Stimulated activated CD8-positive, alpha-beta memory T cell treated with anti-CD3 and anti-CD28 coated beads, Interleukin-4, amount 100 ng/mL, for 48 hours (primary cell): ENCODE measurements around the gene UGT8.
"Not testable (repeated sequence)": the region's sequence is repeated elsewhere in the genome, so short reads cannot be mapped to it uniquely, and the experiment has no call there.

Experiments used
- DNase-seq: peaks from one replicate; pipeline ENCODE4 v3.0.0-alpha.2; 2020

UGT8 gene

DNA sequence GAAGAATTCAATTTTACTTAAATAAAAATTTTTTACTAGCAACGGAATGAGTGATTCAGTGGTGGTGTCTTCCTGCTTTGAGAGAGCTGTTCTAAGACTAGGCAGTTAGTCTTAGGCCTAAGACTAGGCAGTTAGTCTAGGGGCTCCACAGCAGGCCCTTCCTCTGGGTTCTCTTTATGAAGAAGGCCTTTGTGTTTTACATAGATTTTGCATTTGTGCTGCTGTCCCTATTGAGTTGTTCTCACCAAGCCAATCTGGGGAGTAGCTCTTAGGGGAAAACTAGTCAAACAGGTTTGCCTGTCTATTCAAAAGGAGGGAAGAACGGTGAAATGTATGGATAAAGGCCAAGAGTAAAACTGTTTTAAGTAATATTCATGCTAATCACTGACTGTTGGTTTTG lies 7.6 kb downstream of the UGT8 start:
- DNase-seq = no peak

DNA sequence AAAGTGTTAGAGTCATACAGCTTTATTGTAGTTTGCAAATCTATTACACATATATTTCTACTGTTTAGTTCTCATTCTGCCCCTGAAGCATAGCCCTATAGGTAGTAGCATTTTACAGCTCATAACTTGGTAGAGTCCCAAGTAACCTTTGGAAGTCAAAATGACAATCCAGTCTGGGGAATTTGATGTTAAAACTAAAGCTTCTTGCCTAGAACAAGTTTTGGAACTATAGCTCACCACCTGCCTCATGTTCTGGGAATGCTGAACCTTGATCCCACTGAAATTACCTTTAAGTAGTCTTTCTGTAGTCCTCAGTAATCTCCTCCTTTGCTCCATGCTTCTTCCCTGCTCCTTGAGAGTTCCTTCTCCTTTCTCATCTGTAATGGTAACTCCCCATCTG lies 8.4 kb downstream of the UGT8 start:
- no peak for DNase-seq

DNA sequence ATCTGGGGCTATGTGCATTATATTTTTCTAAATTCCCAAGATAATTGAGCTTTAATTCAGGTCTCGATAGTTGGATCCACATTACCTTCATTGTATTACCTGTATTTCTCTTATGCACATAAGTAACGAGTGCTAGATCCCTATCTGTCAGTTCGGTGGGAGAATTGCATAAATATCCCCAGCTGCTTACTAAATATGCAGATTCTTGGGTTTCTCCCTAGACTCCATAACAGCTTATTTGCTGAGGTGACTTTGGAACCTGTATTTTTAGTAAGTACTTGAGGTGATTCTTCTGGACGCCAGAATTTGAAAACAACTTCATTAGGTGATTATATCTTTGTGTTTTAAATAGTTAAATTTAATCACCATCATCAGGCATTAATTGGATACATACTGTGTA lies 15.0 kb downstream of the UGT8 start:
- no peak for DNase-seq

DNA sequence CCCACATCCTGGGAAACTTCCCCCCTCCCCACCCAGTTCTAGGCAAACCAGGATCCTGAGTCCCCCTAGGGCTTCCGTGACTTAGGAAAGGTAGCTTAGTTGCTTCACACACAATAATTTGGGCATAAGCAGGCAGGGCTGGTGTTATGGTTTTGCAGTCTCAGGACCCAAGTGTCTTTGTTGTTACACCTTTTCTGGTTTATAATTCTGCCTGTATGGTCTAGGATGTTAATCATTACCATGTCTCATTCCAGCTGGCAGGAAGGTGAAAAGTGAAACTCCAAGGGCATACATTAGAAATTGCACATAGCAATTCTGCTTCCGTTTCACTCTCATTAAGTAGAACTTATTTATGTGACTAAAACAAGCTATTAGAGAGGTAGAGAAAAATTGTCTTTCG lies 16.8 kb downstream of the UGT8 start:
- no peak for DNase-seq

DNA sequence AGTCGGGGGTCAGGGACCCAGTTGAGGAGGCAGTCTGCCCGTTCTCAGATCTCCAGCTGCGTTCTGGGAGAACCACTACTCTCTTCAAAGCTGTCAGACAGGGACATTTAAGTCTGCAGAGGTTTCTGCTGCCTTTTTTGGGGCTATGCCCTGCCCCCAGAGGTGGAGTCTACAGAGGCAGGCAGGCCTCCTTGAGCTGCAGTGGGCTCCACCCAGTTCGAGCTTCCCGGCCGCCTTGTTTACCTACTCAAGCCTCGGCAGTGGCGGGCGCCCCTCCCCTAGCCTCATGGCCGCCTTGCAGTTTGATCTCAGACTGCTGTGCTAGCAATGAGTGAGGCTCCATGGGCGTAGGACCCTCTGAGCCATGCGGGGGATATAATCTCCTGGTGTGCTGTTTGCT lies 17.4 kb downstream of the UGT8 start:
- not testable (repeated sequence) for DNase-seq

DNA sequence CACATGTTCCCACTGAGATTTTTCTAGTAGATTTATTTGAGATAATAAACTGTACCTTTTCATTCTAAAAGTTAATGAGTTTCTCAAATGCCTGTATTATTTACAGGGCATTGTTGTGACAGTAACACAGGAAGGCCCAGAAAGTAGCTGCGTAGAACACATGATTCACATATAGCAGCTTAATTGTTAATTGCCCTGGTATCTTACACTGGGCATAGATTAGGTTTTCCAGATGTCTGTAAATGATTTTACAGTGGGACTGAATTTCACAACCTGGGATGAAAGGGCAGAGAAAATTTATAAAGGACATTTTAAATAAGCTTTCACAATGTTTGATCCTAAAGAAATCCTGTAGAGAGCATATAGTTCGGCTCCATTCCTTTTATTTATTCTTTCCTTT lies 27.6 kb downstream of the UGT8 start:
- no peak for DNase-seq

DNA sequence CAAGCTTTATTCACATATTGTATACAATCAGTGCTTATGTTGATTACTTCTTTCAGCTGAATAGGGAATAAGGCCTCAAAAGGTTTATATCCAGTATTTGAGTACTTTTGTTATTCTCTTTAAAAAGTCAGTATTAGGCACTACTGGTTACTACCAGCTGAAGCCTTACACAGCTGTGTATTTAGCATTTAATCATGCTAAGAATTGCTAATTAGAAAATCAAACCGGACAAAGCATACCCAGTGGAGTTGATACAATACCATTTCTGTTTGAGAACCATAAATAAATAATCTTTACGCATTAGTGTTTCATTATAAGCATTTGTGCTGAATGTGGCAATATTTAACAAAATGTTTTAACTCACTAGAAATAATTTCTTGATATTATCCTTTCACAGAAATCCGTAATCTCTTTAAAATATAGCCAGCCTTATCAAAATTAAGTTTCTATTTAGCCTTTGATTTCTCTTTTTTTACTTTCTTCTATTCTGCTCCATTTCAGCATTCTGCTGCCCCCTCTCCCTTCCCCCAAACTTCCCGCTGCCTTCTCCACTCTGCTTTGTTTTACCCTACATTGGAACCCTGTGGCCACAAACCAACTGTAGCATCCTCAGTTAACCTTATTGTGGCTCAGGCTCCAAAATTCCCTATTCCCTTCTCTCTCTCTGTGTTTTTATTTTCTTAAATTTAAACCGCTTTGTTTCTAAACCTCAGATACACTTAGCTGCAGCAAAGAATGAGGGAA lies 37.8 kb downstream of the UGT8 start:
- no peak for DNase-seq

DNA sequence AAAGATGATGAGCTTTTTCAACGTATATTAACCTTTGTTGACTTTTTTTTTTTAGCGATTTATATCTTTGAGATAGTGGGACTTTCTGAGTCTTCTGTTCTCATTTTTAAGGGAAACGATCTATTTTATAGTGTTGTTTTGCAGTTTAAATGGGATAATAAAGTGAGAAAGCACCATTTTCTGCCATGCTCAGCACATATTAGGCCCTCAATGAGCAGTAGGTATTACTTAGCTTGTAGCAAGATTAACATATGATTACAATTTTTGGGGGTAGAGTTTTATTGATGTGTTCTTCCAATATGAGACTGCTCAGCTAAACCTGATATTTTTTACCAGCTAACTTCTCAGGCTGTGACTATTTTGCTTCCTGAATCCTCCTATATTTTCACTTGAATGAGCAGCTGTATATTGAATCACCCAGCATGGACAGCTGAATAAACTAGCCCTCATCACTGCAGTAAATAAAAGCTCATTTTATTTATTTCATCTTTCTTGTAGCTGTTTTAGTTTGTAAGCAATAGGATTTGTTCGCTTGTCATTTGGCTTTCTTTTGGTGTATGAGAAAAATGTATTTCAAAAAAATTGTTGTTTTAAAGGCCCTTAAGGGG lies 43.7 kb downstream of the UGT8 start:
- DNase-seq = no peak

DNA sequence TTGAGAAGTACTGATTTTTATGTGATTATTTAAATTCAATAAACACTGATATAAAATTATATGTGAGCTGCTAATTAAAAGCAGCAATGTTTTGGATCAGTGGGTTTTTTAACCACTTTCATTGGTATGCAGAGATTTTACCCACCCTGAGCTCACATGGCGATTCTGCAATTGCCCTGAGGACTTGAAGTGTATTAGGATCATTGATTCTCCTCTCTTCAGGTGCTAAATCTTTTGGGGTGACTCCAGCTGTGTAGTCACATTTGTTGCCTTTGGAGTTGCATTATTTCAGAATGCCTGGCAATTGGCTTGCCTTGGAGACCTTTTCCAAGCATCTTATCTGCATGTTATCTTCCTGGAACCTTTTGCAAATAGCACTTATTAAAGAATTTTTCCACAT lies 51.3 kb downstream of the UGT8 start:
- no peak for DNase-seq

DNA sequence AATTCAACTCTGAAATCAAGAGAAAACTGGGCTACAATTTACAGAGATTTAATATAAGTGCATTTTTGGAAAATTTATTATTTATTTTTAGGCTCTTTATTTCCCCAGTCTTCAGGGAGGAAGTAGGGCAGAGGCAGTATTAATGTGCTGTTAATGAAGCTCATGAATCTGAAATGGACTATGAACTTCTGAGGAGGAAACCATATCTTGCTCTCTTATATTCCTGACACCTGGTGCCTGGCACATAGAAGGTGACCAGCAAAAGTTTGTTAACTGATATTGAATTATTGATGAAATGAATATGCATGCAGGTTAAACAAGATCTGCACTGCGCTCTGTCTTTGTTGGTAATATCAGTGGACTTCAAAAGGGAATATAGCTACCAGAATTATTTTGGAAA lies 55.1 kb downstream of the UGT8 start:
- no peak for DNase-seq

DNA sequence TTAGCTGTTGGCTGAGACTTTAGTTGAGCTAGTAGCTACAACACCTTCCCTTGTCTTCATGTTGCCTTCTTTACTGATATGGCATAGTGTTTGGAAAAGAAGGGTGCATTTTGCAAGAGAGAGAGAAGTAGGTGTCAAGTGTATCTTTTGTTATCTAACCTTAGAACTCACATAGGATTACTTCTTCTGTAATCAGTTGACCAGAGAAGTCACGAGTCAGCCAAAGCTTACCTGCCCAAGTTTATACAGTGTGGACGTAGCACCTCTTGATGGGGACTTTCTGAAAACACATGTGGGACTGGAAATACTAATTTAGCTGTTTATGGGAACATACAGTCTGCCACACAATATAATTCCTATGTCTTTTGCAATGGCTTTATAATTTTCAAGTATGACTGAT lies 56.0 kb downstream of the UGT8 start:
- no peak for DNase-seq

DNA sequence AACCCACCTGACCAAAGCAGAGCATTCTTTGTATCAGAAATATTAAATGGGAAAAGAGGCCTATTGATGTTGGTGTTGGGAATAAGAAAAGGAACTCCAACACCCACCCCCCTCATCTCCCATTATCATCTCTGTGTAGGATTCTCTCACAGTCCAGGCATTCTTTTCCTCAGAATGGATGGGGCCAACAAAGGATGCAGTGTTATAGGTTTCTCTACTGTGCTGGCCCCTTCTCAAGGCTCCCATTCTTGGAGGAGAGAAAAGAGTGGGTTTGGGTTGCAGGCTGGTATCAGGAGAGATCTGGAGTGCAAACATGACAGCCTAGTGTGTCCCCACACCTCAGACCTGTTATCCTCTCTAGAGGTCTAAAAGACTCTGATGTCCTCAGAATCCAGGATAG lies 59.6 kb downstream of the UGT8 start:
- no peak for DNase-seq

DNA sequence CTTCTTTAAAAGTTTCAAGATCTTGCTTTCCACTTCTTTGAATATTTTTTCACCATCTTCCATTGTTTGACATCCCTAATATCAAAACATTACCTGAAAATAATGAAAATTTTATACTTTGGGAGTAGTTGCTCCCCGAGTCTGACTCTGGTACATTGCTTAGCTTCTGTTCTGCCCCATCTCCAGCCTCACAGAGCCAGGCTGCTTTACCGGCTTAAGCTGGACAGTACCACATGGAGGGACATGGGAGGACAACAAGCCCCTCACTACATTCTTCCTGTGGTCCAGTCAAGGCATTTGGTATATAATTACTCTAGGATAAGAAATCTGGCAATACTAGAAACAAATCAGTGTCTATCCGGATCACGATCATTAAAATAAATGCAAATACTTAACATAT lies 60.2 kb downstream of the UGT8 start:
- DNase-seq = no peak

DNA sequence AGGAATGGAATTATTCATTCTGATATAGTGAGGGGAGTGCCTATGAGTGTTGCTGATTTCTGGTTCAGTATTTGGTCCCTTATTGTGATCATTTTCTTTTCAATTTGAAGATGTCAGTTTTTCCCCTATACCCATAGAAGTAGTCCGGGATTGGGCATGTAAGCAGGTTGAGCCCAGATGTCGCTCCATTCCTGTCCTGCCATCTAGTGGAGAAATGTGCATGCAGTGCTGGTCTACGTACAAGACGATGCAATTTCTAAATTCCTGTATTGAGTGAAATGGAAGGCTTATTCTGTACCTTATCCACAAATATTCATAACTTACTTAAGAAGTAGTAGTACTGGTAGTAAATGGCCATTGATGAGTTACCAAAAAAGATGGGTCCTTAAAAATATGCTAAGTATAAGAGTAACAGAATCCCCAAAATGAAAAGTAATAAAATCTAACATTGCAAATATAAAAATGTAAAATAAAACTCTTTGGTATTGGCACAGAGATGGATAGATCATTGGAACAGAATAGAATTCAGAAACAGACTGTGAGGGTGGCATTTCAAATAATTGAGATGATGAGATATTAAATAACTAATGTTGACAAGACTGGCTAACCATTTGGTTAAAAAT lies 60.9 kb downstream of the UGT8 start:
- peak; percentile 45 for DNase-seq

DNA sequence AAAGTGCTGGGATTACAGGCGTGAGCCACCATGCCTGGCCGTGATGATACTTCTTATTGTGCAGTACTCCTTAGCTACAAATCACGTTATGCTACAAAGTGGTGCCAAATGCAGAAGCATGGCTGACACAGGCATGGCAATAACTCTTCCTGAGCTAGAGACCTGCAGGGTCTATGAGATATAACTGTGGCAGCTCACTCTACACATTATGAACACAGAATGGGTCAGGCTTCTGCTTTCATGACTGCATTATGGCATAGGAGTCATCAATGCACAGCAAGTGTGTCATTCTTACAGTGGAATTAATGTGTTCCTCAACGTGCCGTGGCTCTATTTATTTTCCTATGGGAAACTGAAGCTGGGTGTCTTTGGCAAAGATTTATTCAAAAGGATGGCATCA lies 64.5 kb downstream of the UGT8 start:
- DNase-seq = no peak

DNA sequence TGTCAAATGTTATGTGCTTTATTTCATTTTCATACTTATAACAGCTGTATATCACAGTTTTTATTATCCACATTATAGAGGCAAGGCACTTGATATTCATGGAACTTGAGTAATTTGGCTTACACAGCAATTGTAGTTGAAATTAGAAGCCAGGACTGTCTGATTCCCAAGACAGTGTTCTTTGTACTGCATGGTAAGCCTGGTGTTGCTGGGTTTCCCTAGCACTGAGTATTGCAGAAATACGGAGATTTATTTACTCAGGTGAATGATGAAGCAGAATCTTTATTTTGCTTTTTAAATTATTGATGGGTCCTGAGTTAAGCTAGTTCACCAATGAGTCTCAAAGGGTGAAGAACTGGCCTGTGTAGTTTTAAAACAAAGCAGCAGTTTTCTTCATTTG lies 70.0 kb downstream of the UGT8 start:
- DNase-seq = no peak

DNA sequence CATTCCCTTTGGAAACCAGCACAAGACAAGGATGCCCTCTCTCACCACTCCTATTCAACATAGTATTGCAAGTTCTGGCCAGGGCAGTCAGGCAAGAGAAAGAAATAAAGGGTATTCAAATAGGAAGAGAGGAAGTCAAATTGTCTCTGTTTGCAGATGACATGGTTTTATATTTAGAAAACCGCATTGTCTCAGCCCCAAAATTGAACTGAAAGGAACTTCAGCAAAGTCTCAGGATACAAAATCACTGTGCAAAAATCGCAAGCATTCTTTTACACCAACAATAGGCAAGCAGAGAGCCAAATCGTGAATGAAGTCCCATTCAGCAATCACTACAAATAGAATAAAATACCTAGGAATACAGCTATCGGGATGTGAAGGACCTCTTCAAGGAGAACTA lies 72.1 kb downstream of the UGT8 start:
- DNase-seq = not testable (repeated sequence)

DNA sequence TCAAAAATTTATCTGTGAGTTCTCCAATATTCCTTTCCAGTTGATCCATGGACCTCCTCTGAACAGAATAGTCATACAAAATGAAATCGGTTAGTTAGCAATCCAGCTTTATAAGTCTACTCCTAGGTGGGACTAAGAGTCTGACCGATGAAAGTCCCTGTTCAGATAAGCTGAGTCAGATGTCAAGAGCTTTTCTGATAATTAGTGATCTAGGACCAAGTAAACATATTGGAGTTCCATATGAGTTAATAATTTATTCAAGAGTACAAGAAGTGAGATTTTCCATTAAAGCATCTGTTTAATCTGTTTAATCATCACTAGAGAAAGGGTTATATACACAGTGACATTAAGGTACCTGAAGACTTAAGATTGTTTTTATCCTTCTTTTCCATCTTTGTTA lies 74.7 kb downstream of the UGT8 start:
- no peak for DNase-seq

DNA sequence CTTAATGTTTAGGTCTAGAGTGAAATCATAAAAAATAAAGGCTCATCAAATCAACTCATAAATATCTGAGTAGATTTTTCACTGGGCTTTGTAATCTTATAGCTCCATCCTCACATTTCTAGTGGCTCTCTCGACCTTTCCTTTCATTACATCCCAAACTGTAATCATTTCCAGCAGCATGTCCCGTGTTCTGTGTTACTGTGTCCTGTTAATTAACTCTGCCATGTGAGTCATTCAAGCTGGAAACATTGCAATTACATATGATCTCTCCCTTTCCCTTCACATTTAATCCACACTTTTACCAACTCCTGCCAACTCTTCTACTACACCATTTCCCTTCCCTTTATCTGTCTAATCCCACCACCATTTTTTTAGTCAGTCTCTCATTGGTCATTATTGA lies 75.5 kb downstream of the UGT8 start:
- DNase-seq = no peak

DNA sequence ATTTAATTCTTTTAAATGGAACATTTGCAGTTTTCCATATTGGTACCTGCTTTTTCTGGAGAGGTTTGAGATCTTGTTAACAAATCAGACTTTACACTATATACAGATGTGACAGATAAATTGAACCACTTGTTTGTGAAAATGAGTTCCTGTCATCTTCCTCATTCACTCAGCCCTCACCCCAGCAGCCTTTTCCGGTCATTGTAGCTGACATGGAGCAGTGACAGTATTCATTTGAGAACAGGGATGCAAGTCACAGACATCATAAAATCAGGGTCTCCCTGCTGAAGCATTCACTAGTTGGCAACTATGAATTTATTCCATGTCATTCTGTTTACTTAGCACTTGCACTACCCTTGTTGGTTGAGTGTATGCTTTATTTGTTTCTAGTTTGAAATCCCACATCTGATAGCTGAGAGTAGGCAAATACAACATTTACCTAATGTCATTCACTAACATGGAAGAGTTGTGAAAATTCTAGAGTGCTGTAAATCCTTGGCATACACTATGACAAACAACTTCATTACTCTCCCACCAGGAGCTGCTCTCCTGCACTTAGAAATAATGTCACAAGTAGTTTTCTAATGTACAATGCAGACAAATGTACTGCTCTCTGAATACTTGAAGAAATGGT lies 78.9 kb downstream of the UGT8 start:
- DNase-seq = no peak

DNA sequence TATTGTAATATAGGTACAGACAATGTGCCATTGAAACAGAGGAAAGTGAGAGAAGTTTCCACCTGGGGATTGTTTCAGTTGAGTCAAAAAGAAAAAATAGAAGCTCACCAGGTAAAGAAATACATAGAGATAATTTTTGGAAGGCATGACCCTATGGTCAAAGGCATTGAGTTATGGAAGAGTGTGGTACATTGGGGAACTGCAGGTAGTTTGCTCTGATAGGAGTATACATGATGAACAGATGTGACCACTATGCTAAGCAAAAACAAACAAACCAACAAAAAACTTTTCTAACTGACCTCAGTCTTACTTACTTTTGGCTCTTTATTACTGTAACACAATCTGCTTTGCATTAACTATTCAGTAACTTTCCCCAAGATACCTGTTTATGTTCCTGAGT lies 85.9 kb downstream of the UGT8 start:
- DNase-seq = no peak

DNA sequence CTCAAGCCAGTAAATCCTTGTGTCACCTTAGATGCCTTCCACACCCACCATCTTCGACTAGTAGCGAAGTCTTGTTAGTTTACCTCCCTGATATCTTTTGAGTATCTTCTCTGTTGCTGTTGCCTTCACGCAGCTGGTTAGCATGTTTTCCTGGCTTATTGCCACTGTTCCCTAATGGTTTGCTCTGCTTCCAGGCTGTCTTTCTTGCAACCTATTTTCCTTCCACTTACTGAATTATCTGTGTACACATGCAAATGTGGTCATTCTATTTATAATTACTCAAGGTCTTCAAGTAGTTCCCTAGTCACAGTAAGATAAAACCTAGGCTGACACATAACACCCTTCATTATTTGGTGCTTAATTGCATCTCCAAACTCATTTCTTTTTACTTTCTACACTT lies 89.5 kb downstream of the UGT8 start:
- no peak for DNase-seq

DNA sequence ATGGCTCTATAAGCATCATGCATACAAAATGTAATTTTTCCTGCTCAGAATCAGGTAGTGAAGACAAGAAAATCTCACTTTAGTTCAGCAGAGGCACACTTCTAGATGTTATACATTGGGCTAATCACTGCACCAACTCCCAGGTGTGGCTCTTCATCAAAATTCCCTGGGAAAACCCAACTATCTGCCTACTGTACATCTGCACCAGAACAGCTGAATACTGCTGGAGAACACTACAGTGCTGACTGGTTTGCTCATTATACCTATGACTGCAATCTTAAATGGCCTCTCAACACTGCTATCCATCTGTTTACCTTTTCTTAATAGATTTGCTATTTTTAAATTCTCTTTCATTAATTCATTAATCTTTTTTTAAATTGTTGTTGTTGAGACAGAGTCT lies 92.0 kb downstream of the UGT8 start:
- DNase-seq = no peak

DNA sequence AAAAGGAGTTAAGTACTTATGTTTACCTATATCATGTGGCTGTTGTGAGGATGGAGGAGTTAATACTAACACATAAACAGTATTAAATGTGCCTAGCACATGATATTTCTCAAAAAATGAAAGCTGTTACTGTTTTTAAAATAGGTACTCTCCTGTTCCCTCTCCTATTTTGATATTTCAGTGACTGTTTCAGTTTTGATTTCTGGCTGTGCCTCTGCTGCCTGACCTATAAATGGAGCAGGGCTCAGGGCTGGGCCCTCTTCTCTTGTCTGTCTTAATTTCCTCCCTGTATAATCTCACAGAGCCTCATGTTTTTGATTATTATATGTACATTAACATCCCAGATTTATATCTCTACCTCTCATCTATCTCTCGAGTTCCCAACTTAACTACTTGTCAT lies 93.3 kb downstream of the UGT8 start:
- DNase-seq = no peak
